GM19463 (cell line): ENCODE measurements around the gene DCAF11.

Experiments
- ATAC-seq: cut with Tn5 transposase; IDR thresholded peaks from one replicate; pipeline ENCODE4 v1.9.1; 2021; ENCODE audit warnings: mild to moderate bottlenecking, moderate library complexity; ENCODE audit not compliant: unreplicated experiment

Gene DCAF11

DNA sequence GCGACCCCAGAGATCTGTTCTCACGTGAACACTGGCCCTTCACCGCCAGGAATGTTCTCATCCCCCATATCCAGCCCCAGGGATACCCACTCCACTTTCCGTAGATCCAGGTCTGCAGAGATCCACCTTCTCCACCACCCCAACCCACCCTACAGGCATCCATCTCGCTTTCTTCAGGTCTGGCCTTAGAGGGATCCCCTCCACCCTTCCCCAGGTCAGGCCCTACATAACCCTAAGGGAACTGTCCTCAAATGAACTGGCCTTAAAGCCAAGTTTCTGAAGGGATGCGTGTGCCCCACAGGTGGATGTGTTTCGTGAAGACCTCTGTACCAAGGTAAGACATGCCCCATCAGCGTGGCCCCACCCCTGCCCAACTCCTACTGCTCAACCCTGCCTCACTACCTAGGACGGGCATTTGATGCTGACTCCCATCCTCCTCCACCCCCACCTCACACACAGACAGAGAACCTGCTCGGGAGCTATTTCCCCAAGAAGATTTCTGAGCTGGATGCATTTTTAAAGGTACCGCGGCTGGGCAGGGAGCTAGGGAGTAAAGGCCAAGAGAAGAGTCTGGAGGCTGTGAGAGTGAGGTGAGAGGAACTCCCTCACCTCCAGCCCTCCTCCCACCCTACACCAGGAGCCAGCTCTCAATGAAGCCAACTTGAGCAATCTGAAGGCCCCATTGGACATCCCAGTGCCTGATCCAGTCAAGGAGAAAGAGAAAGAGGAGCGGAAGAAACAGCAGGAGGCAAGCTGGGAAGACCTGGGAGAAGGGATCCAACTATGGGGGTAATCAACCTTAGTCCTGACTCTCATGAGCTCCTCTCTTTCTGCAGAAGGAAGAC, 22.3 kb downstream of the DCAF11 start:
- no peak for ATAC-seq

DNA sequence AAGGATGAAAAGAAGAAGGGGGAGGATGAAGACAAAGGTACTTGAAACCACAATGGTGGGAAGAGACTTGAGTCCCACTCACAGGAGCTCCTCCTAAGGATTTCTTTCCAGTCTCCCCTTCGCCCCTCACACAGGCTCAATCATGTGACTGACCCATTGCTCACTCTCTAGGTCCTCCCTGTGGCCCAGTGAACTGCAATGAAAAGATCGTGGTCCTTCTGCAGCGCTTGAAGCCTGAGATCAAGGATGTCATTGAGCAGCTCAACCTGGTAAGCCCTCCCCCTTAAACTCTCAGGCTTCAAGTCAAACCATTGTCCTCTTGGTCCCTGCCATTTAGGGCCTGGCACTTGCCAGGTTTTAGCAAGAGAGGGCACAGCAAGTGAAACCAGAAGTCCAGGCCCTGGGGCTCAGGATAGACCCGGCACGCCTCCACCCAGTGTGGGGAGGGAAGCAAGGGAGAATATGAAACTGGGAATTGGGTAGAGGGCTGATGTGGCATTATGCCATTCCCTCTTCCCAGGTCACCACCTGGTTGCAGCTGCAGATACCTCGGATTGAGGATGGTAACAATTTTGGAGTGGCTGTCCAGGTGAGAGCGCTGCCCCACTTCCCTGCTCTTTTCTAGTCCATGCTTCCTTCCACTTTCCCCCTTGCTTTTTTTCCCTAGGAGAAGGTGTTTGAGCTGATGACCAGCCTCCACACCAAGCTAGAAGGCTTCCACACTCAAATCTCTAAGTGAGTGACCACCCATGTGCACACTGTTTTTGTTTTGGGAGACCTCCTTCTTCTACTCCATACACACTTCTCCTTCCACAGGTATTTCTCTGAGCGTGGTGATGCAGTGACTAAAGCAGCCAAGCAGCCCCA, 23.2 kb downstream of the DCAF11 start:
- no peak for ATAC-seq

DNA sequence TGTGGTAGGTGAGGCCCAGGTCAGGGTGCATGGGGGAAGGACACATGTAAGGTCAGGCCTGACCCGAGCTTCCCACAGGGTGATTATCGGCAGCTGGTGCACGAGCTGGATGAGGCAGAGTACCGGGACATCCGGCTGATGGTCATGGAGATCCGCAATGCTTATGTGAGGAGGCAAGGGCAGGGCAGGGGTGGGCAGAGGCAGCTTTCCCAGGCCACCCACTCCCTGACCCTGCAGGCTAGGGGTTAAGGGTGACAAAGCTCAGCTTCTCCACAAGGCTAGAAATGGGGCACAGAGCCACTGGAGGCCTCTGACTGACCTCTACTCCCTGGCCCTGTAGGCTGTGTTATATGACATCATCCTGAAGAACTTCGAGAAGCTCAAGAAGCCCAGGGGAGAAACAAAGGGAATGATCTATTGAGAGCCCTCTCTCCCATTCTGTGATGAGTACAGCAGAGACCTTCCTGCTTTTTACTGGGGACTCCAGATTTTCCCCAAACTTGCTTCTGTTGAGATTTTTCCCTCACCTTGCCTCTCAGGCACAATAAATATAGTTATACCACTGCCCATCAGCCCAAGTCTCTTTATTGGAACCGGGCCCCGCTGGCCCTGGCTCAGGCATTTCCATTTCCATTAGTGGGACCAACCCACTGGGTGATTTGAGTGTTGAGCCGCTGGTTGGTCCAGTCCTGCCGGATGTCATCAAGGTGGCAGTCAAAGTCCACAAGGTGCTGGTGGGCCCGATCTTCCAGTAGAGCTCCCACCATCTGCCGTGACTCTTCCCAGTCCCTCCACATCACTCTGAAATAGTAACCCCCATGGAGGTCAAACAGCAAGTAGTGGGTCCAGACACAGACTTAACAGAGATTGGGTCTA, 24.1 kb downstream of the DCAF11 start:
- ATAC-seq, result no peak

- no peak for ATAC-seq
These were observed 24.8 kb downstream of the DCAF11 start for GRCh38 chr14:24139272-24139934.

- ATAC-seq, result peak; percentile 87
These were observed 26.7 kb downstream of the DCAF11 start, which contains the start of gene EMC9 for GRCh38 chr14:24141097-24141880. Gene EMC9 (minus strand): TSS chr14:24141591. CDS start chr14:24141304, 287 bp downstream.

DNA sequence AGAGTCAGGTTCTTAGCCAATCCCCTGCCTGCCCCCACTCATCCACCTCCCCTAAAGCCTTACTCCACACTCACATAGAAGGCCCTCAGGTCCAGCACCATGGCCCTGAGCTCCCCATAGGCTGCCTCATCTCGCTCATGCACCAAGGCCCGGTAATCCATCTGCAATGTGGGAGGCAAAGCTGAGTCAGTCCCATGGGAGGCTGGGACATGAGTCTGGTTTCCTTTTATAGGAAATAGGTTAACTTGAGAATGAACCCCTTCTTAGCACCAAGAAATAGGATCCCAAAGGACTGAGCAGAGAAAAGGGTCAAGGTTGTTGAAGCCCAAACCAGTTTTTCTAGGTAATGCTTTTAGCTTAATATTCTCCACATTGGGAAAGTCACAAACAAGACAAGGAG, 28.9 kb downstream of the DCAF11 start:
- ATAC-seq, result no peak

DNA sequence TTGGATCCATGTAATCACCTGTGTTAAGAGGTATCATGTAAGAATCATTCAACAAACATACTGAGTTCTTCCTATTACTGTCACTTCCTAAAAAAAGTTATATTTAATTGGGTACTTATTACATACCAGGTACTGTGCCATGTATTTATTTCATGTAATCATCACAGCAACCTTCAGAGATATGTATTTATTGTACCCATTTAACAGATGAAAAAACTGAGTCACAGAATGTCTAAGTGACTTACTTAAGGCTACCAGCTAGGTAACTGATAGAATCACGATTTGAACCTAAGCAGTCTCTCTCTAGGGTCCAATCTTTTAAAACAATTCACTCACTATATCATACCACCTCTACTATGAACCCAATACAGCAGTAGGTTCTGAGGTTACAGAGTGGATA, 29.9 kb downstream of the DCAF11 start:
- ATAC-seq, result no peak

DNA sequence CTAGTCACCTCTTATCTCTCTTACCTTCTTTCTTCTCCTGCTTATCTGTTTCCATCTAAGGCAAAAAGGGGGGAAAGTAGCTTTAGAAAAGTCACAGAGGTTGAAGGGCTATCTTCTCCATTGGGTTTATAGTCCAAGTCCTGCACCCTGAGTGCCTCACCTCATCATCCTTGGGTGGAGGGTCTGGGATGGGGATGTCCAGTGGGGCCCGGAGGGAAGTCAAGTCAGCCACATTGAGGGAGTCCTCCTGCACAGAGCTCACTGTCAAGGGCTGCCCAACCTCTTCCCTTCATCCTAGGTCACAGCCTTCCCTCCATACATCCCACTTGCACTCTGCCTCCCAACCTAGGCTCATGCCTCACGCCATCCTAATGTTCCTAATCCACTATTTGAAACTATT, 30.6 kb downstream of the DCAF11 start:
- no peak for ATAC-seq

DNA sequence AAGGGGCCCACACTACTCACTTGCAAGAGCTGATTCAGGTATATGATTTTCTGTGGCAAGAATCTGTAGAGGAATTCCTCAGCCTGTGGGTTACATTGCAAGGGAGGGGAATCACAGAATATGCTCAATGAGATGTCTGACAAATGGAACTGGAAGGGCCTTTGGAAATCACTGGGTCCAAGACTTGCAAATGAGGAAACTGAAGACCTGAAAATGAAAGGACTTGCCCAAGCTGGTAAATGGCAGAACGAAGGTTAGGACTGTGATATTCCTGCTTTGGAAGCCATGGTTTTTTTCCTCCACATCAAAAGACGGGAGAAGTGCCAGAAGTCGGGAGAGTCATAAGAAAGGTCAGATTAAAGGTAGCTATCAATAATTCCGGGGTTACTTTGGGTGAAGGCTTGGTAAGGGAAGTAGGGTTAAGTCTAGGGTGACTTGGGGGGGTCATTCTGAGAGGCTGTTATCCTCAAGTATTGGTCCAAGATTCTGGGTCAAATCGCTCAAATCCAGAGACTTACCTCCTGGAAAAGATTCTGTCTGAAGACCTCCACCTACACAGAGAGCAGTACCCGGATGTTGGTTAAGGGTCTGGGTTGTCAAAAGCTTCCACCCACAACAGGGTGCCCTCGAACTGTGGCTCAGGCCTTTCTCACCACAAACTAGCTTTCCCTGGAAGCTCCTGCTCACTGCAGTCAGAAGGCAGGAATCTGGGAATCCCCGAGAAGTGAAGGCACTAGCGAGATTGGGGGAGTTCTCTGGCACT, 31.3 kb downstream of the DCAF11 start:
- no peak for ATAC-seq

- peak; percentile 62 for ATAC-seq
These were observed 31.9 kb downstream of the DCAF11 start, which contains the start of gene PSME2 for GRCh38 chr14:24146453-24146977. Gene PSME2 (minus strand): TSS chr14:24146610. CDS start chr14:24146581, 29 bp downstream.

- peak; percentile 83 for ATAC-seq
These were observed 32.6 kb downstream of the DCAF11 start, which contains the start of gene RNF31 for GRCh38 chr14:24146978-24147760. Gene RNF31 (plus strand): TSS chr14:24147498. CDS start chr14:24147699, 201 bp downstream.

GRCh38 chr14:24147761-24148428, 33.3 kb downstream of the DCAF11 start:
- no peak for ATAC-seq

DNA sequence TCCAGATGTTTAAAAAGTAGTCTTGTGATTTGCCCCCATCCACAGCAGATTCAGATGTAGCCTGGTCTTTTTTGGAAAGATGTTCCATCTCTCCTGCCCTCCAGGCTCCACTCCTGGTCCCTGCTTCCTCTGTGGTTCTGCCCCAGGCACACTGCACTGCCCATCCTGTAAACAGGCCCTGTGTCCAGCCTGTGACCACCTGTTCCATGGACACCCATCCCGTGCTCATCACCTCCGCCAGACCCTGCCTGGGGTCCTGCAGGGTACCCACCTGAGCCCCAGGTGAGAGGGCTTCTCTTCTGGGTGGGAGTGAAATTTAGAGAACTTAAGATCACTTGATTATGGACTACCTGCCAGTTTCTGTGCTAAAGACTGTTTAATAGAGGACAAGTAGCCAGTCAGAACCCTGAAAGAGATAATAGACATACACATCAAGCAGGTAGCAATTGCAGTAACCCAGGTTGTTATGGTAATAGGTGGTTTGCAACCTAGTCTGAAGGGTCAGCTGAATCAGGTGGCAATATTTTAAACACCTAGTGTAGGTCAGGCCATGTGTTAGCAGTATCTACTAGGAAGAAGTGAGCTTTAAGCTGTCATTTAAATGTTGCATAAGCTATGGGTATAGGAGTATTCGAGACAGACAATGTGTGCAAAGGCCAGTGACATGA, 34.9 kb downstream of the DCAF11 start:
- no peak for ATAC-seq

DNA sequence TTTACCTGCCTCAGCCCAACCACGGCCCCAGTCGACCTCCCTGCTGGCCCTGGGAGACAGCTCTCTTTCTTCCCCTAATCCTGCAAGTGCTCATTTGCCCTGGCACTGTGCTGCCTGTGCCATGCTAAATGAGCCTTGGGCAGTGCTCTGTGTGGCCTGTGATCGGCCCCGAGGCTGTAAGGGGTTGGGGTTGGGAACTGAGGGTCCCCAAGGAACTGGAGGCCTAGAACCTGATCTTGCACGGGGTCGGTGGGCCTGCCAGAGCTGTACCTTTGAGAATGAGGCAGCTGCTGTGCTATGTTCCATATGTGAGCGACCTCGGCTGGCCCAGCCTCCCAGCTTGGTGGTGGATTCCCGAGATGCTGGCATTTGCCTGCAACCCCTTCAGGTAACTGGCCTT, 35.5 kb downstream of the DCAF11 start:
- no peak for ATAC-seq

DNA sequence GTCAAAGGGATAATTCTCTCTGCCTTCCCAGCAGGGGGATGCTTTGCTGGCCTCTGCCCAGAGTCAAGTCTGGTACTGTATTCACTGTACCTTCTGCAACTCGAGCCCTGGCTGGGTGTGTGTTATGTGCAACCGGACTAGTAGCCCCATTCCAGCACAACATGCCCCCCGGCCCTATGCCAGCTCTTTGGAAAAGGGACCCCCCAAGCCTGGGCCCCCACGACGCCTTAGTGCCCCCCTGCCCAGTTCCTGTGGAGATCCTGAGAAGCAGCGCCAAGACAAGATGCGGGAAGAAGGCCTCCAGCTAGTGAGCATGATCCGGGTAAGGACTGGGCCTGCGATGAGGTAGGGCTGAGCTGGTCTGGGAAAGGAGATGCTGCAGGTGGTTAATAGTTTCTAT, 36.0 kb downstream of the DCAF11 start:
- ATAC-seq, result no peak

DNA sequence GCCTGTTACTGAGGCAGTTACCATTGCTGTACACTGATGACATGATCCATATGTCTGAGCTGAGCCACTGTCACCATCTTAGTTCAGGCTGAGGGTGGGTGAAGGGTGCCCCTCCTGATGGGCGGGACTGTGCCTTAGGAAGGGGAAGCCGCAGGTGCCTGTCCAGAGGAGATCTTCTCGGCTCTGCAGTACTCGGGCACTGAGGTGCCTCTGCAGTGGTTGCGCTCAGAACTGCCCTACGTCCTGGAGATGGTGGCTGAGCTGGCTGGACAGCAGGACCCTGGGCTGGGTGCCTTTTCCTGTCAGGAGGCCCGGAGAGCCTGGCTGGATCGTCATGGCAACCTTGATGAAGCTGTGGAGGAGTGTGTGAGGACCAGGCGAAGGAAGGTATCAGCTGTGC, 36.4 kb downstream of the DCAF11 start:
- no peak for ATAC-seq
